Stimulated activated CD4-positive, alpha-beta T cell treated with anti-CD3 and anti-CD28 coated beads, Interleukin-4, amount 100 ng/mL, for 48 hours (primary cell): ENCODE measurements around the gene FDXACB1.

Source experiments
- DNase-seq, 2 donors: peaks; one replicate each; pipeline ENCODE4 v3.0.0-alpha.2; 2020; ENCODE audit warnings: low read depth in 2 of 2

FDXACB1 gene, protein sequence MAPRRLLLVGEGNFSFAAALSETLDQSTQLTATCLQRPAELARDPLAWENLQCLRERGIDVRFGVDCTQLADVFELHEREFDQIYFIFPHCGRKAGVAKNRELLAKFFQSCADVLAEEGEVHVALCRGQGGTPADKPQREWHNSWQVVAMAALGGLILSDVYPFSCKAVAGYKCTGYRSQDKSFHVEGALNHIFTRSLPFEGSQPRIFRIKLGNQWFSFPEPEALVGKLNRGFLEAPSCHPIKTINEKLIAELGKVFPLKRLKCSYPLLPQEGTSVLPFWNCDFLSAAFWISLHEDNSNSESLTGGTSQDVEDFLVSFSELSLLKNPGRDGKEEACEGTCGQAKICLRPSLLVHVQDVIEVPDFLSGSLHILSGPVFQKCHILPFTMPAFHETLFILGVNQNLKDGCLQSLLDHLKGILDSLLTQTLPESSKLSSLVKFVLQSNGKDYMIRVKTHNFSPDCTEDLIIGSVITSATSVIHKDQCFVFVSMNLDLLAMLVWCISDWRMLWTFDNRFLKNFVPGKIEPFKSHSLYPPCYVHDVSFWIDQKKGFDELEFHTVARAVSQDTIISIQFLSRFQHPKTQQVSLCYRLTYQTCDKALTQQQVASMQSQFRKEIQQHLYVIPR

GRCh38 chr11:111878849-111879636 lies at the start of gene FDXACB1, which contains the start of gene CFAP68:
Gene FDXACB1, minus strand, starts transcription at chr11:111879165. Its CDS starts 33 bp downstream, at chr11:111879132.
Gene CFAP68, plus strand, starts transcription at chr11:111879541. Its CDS starts 20 bp downstream, at chr11:111879561.
- peak; percentile 90 to 93 for DNase-seq

DNA sequence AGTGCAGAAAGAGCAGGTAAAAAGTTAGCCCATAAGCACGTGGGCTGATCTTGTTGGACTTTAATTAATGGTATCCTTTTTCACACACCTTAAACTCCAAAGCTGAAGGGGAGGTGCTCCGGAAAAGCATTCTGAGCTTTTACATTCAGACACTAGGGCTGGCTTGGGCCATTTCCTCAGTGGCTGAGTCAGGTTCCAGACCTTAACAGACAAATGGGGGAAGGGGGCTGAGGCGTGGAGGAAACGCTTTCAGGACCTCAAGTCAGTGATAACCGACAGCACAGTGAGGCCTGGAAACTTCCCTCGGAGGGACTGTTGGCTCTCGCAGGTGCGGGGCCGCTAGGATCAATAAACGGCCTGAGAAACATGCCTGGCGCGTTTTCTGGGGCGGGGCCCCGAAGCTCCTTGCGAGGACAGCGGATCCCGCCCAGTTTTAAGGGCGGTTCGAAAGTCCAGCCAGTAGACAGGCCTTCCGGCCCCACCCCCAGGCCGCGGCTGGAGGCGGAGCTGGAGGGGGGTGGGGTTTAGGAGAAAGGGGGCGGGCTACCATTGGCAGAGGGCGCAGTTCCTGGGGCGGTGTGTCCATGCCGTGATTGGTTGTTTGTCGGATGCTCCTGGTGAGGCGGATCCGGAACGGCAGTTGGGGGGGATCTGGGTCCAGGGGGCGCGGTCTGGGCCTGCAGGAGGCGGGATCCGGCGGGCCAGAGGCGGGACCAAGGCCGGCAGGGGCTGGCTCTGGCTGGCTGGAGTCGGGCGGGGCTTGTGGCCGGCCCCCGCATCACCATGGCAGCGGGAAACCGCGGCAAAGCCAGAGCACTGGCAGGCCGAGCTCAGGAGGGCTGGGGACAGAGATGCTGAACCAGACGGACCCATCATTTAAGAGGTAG lies 47.8 kb upstream of the FDXACB1 start:
- DNase-seq, result peak; percentile 91 to 93

DNA sequence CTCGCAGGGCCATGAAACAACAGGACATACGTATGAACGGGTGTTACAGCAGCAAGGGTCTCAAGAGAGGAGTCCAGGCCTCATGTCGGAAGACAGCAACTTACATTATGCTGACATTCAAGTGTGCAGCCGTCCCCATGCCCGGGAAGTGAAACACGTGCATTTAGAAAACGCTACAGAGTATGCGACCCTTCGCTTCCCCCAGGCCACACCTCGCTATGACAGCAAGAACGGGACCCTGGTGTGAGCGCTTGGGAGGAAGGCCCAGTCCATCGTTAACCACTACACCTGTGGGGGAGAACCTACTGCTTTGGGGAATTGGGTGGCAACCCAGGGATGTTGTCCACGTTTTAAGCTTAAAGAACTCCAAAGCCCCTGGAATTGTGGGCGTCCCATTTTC lies 47.0 kb upstream of the FDXACB1 start:
- no peak for DNase-seq

DNA sequence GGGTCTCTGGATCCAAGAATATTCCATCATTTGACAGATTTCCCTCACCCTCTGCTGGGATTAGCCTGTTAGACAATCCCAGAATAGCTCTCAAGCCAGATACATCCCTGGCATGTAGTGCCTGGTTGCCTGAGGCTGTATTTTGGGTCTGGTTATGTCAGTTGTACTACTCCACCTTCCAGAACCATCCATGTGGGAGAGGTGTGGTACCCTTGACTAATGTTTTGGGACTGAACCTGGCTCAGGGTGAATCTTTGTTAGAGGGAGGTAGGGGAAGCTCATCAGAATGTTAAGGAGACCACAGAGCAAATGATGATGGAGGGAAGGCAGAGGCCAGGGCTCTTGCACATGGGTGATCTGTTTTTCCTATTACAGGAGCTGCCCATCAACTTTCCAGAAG lies 45.0 kb upstream of the FDXACB1 start:
- DNase-seq, result no peak

- DNase-seq, result no peak
Measured at GRCh38 chr11:111923351-111923788, 44.4 kb upstream of the FDXACB1 start.

- no peak for DNase-seq
Measured at GRCh38 chr11:111922803-111923202, 43.8 kb upstream of the FDXACB1 start.

GRCh38 chr11:111921541-111922230 lies 42.7 kb upstream of the FDXACB1 start:
- DNase-seq, result no peak

DNA sequence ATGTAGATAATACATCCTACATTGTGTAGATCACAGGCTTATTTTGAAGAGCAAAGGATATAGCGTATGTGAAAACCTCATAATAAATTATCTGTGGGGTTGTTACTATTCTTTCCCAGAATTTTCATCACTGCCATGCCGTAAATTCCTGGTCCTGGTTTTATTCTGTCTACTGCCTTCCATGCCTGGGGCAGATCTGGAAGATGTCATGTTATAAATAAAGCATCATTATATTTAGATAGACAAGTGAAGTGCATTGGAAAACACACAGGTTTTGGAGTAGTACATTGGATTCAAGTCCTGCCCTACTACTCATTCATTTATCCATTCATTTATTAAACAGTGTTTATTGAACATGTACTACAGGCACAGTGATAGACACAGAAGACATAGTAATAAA lies 41.9 kb upstream of the FDXACB1 start:
- DNase-seq, result no peak

DNA sequence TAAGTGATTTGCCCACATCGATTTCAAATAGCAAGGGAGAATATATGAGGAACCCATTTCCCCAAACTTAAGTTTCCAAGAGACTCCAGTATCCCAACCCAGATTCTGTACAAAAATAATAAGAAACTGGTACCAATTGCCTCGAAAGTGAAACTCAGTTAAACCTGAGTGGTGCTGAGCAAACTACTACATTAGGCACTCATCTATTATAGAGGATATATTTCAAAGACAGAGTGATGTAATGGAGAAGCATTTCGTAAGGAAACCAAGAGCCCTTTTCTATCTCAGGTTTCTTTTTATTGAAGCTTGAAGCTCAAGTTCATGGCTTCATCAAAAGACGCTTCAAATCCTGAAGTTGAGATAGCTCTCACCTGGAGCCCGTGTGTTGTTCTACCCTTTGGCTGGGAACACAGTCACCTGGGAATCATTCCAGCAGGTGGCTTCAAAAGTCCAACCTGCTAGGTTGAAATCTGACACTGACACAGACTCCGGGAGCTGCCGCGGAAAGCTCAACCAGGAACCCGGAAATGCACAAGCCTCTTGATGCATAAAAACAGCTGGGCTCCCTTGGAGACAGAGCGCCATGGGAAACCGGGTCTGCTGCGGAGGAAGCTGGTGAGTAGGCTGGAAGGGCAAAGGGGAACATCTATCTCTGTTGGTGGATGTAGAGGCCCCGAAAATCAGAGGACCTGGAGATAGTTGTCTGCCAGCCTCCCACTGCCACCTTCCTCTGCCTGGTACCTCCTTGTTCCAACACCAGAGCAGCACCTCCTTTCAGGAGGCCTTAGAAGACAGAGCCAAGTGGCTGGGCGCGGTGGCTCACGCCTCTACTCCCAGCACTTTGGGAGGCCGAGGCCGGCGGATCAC lies 39.7 kb upstream of the FDXACB1 start, which contains the start of gene C11orf52:
TSS of gene C11orf52 (plus strand) at position 524 of the 867 bp plus-strand sequence. CDS start at position 584, 60 bp downstream.
- DNase-seq, result no peak

- no peak for DNase-seq
Measured at GRCh38 chr11:111917788-111918187, 38.8 kb upstream of the FDXACB1 start.

- DNase-seq, result no peak
Measured at GRCh38 chr11:111917312-111917711, 38.3 kb upstream of the FDXACB1 start.

- DNase-seq, result no peak
Measured at GRCh38 chr11:111916768-111917167, 37.8 kb upstream of the FDXACB1 start.

DNA sequence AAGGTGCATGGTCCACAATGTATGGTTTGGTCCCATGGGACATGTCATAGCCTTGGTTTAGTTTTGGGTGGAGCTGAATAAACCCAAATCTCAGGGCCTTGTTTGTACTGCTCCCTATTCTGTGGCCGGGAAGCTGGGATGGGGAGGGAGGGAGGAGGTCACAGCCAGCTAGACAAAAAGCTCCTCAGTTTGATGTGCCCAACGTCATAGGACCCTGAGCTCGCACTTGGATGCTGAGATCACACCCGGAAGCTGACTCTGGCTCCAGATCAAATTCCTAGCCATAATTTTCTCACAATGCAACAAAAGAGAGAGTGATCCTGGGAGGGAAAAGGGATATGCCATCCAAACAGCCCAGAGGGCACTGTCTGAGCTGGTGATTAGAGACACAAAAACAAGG lies 35.0 kb upstream of the FDXACB1 start:
- DNase-seq, result no peak

GRCh38 chr11:111913031-111913861 lies 34.3 kb upstream of the FDXACB1 start:
- no peak for DNase-seq

- DNase-seq, result no peak
Measured at GRCh38 chr11:111912535-111912934, 33.6 kb upstream of the FDXACB1 start, which contains the start of gene HSPB2. Gene HSPB2, plus strand, starts transcription at chr11:111912734. Its CDS starts 96 bp downstream, at chr11:111912830.

- no peak for DNase-seq
Measured at GRCh38 chr11:111911563-111912401, 32.8 kb upstream of the FDXACB1 start, which contains the start of gene CRYAB. Gene CRYAB, minus strand, starts transcription at chr11:111911770. Its CDS starts 46 bp downstream, at chr11:111911724.
